T-helper 2 cell treated with Interferon-gamma antibody and Interleukin-4, amounts not matched to agents 5 μg/mL and 100 μg/mL, for 36 hours (primary cell): ENCODE results near the gene RAD1.
A peak's percentile ranks its signal among the peaks of the same experiment; 100 is the strongest.

Source experiments
- DNase-seq: peaks from one replicate; pipeline ENCODE4 v3.0.0; 2021; ENCODE audit warnings: low spot score
- H3K27ac Mint-ChIP-seq: one replicate; pipeline ENCODE4 v1.8.0; 2021; ENCODE audit warnings: mild to moderate bottlenecking, mixed read lengths
- H3K27me3 Mint-ChIP-seq: one replicate; pipeline ENCODE4 v1.8.0; 2021; ENCODE audit warnings: low read depth, mixed read lengths
- H3K36me3 Mint-ChIP-seq: one replicate; pipeline ENCODE4 v1.8.0; 2021; ENCODE audit warnings: low read depth, mixed read lengths
- H3K4me1 Mint-ChIP-seq: one replicate; pipeline ENCODE4 v1.8.0; 2021; ENCODE audit warnings: low read depth, mixed read lengths
- H3K4me3 Mint-ChIP-seq: one replicate; pipeline ENCODE4 v1.8.0; 2022; ENCODE audit warnings: mild to moderate bottlenecking, moderate library complexity, mixed read lengths
- H3K9me3 Mint-ChIP-seq: one replicate; pipeline ENCODE4 v1.8.0; 2021; ENCODE audit warnings: mixed read lengths

Gene RAD1

GRCh38 chr5:34915139-34915855 is at the start of gene RAD1, which contains the start of gene BRIX1:
TSS of gene RAD1 (minus strand) at chr5:34915504. CDS start at chr5:34914892, 612 bp downstream.
TSS of gene BRIX1 (plus strand) at chr5:34915711. CDS start at chr5:34915739, 28 bp downstream.
- Mint-ChIP-seq H3K9me3 (no peaks in the 10 kb centered on the region), H3K4me1 (peaks cover 22% of the 10 kb centered on the region), H3K27ac (no peak within 1 kb of the TSS), H3K36me3 (peaks cover 33% of the 10 kb centered on the region), H3K4me3 (no peak within 1 kb of the TSS), H3K27me3 (no peaks in the 10 kb centered on the region)
- DNase-seq, result peak; percentile 97

GRCh38 chr5:34959323-34959722 is 44.0 kb upstream of the RAD1 start:
- Mint-ChIP-seq H3K27ac (peak overlapping the region; percentile 6), H3K4me3 (no peak overlapping the region), H3K4me1 (peaks cover 16% of the 10 kb centered on the region), H3K36me3 (peaks cover 17% of the 10 kb centered on the region), H3K27me3 (no peaks in the 10 kb centered on the region), H3K9me3 (no peaks in the 10 kb centered on the region)
- DNase-seq, result peak; percentile 6

- peaks cover 16% of the 10 kb centered on the region for H3K4me1 Mint-ChIP-seq
- H3K4me3 Mint-ChIP-seq, result no peak overlapping the region
- no peak overlapping the region for H3K27ac Mint-ChIP-seq
- peaks cover 19% of the 10 kb centered on the region for H3K36me3 Mint-ChIP-seq
- no peaks in the 10 kb centered on the region for H3K9me3 Mint-ChIP-seq
- no peaks in the 10 kb centered on the region for H3K27me3 Mint-ChIP-seq
- DNase-seq, result no peak
Measured at GRCh38 chr5:34957857-34958690, 42.8 kb upstream of the RAD1 start.

- no peak overlapping the region for H3K27ac Mint-ChIP-seq
Measured at GRCh38 chr5:34957321-34957720, 42.0 kb upstream of the RAD1 start.

GRCh38 chr5:34944460-34945047 is 29.2 kb upstream of the RAD1 start:
- Mint-ChIP-seq H3K36me3 (peaks cover 38% of the 10 kb centered on the region), H3K4me1 (no peaks in the 10 kb centered on the region), H3K27me3 (no peaks in the 10 kb centered on the region), H3K9me3 (no peaks in the 10 kb centered on the region), H3K27ac (no peak overlapping the region), H3K4me3 (no peak overlapping the region)
- DNase-seq, result no peak

More at GRCh38 chr5:34957321-34957720, 42.0 kb upstream of the RAD1 start:
- Mint-ChIP-seq H3K4me1 (peaks cover 16% of the 10 kb centered on the region), H3K4me3 (no peak overlapping the region), H3K36me3 (peaks cover 21% of the 10 kb centered on the region), H3K9me3 (no peaks in the 10 kb centered on the region), H3K27me3 (no peaks in the 10 kb centered on the region)
- no peak for DNase-seq

GRCh38 chr5:34944044-34944443 is 28.7 kb upstream of the RAD1 start:
- H3K9me3 Mint-ChIP-seq, result no peaks in the 10 kb centered on the region
- no peak overlapping the region for H3K4me3 Mint-ChIP-seq
- peaks cover 37% of the 10 kb centered on the region for H3K36me3 Mint-ChIP-seq
- no peak for DNase-seq
- H3K4me1 Mint-ChIP-seq, result no peaks in the 10 kb centered on the region
- no peak overlapping the region for H3K27ac Mint-ChIP-seq
- H3K27me3 Mint-ChIP-seq, result no peaks in the 10 kb centered on the region

- DNase-seq, result no peak
- H3K9me3 Mint-ChIP-seq, result no peaks in the 10 kb centered on the region
- H3K27ac Mint-ChIP-seq, result no peak overlapping the region
Measured at GRCh38 chr5:34941936-34942335, 26.6 kb upstream of the RAD1 start.

GRCh38 chr5:34932947-34933346 is 17.6 kb upstream of the RAD1 start:
- Mint-ChIP-seq H3K4me1 (peaks cover 33% of the 10 kb centered on the region), H3K27ac (no peak overlapping the region), H3K36me3 (peaks cover 29% of the 10 kb centered on the region), H3K9me3 (no peaks in the 10 kb centered on the region), H3K27me3 (no peaks in the 10 kb centered on the region), H3K4me3 (no peak overlapping the region)
- no peak for DNase-seq

More at GRCh38 chr5:34941936-34942335, 26.6 kb upstream of the RAD1 start:
- H3K4me1 Mint-ChIP-seq, result no peaks in the 10 kb centered on the region
- H3K4me3 Mint-ChIP-seq, result no peak overlapping the region
- no peaks in the 10 kb centered on the region for H3K27me3 Mint-ChIP-seq
- peaks cover 44% of the 10 kb centered on the region for H3K36me3 Mint-ChIP-seq

- Mint-ChIP-seq H3K4me1 (peaks cover 33% of the 10 kb centered on the region), H3K4me3 (peak overlapping the region; percentile 97), H3K27ac (peak overlapping the region; percentile 96), H3K9me3 (no peaks in the 10 kb centered on the region), H3K27me3 (no peaks in the 10 kb centered on the region), H3K36me3 (peaks cover 28% of the 10 kb centered on the region)
- DNase-seq, result no peak
Measured at GRCh38 chr5:34930870-34931269, 15.6 kb upstream of the RAD1 start.

GRCh38 chr5:34930462-34930844 is 15.1 kb upstream of the RAD1 start:
- Mint-ChIP-seq H3K27me3 (no peaks in the 10 kb centered on the region), H3K36me3 (peaks cover 27% of the 10 kb centered on the region), H3K4me1 (peaks cover 33% of the 10 kb centered on the region), H3K27ac (peak overlapping the region; percentile 96), H3K4me3 (peak overlapping the region; percentile 97), H3K9me3 (no peaks in the 10 kb centered on the region)
- DNase-seq, result no peak

- peak; percentile 85 for DNase-seq
- H3K4me1 Mint-ChIP-seq, result peaks cover 33% of the 10 kb centered on the region
- peak overlapping the region; percentile 96 for H3K27ac Mint-ChIP-seq
- peaks cover 27% of the 10 kb centered on the region for H3K36me3 Mint-ChIP-seq
- H3K4me3 Mint-ChIP-seq, result peak overlapping the region; percentile 97
- H3K9me3 Mint-ChIP-seq, result no peaks in the 10 kb centered on the region
- no peaks in the 10 kb centered on the region for H3K27me3 Mint-ChIP-seq
Measured at GRCh38 chr5:34929720-34930461, 14.6 kb upstream of the RAD1 start.

- Mint-ChIP-seq H3K9me3 (no peaks in the 10 kb centered on the region), H3K4me1 (peaks cover 36% of the 10 kb centered on the region), H3K4me3 (peak within 1 kb of the TSS; percentile 97), H3K36me3 (peaks cover 31% of the 10 kb centered on the region), H3K27ac (peak within 1 kb of the TSS; percentile 96), H3K27me3 (no peaks in the 10 kb centered on the region)
- peak; percentile 98 for DNase-seq
Measured at GRCh38 chr5:34929134-34929719, 13.9 kb upstream of the RAD1 start, which contains the start of gene DNAJC21. TSS of gene DNAJC21 (plus strand) at chr5:34929559. CDS start at chr5:34929820, 261 bp downstream.

GRCh38 chr5:34928267-34928666 is 13.0 kb upstream of the RAD1 start:
- Mint-ChIP-seq H3K36me3 (peaks cover 33% of the 10 kb centered on the region), H3K4me3 (no peak overlapping the region), H3K9me3 (no peaks in the 10 kb centered on the region), H3K4me1 (peaks cover 39% of the 10 kb centered on the region), H3K27ac (no peak overlapping the region), H3K27me3 (no peaks in the 10 kb centered on the region)
- no peak for DNase-seq
